AG20443 (cell line): ENCODE measurements around the gene ANKRD31.

Experiments used
- DNase-seq: peaks from one replicate; pipeline ENCODE4 v3.0.0; 2012; ENCODE audit warnings: low spot score, mixed read lengths

ANKRD31 gene

GRCh38 chr5:75057561-75057960, 179.1 kb downstream of the ANKRD31 start:
- DNase-seq: no peak

- peak; percentile 37 for DNase-seq
These were observed 180.9 kb downstream of the ANKRD31 start for GRCh38 chr5:75055727-75056144.

GRCh38 chr5:75054134-75054930, 182.3 kb downstream of the ANKRD31 start:
- peak; percentile 53 for DNase-seq

- peak; percentile 82 for DNase-seq
These were observed 183.2 kb downstream of the ANKRD31 start for GRCh38 chr5:75053304-75054133.

GRCh38 chr5:75053054-75053303, 183.7 kb downstream of the ANKRD31 start:
- peak; percentile 63 for DNase-seq

DNA sequence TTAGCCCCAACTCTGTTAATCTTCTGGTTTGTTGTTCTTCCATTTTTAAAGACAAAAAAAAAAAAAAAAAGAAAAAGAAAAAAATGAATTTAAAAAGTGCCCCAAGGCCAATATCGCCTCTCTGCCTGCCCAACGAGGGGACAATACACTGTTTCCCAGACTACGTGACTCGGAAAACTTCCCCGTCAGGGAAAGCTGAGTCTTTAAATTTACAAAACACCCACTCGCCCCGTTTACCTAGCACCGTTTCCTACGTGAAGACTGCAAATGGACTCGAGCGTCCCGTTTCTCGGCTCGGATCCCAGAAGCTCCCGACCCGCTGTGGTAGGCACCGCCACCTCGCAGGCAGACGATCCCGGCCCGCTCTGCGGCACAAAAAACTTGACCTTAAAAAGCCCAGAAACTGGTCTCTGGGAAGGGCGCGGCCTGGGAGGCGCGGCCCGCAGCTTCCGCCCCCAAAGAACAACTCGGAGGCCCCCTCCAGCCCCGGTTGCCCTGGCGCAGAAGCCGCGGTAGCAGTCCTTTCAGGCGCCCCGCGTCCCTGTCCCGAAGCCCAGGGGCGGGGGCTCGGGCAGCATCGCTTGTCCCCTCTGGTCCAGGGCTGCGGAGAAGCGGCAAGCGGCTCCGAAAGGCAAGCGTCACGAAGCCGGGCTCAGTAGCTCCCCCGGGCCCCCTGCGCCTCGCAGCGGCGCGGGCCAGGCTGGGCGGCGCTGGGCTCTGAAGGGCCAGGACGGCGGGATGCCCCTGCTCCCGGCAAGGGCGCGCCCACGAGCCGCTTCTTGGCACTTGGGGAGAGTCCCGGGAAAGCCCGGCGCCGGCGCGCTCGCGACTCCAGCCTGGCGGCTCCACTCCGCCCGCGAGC, 184.3 kb downstream of the ANKRD31 start, which contains the start of gene GCNT4:
Gene GCNT4, minus strand, starts transcription at position 367 of the 862 bp plus-strand sequence. CDS start 22,521 bp downstream, outside the sequence.
- DNase-seq: peak; percentile 74

- no peak for DNase-seq
These were observed 185.4 kb downstream of the ANKRD31 start for GRCh38 chr5:75051217-75051751.

GRCh38 chr5:75050415-75050814, 186.3 kb downstream of the ANKRD31 start:
- peak; percentile 16 for DNase-seq

DNA sequence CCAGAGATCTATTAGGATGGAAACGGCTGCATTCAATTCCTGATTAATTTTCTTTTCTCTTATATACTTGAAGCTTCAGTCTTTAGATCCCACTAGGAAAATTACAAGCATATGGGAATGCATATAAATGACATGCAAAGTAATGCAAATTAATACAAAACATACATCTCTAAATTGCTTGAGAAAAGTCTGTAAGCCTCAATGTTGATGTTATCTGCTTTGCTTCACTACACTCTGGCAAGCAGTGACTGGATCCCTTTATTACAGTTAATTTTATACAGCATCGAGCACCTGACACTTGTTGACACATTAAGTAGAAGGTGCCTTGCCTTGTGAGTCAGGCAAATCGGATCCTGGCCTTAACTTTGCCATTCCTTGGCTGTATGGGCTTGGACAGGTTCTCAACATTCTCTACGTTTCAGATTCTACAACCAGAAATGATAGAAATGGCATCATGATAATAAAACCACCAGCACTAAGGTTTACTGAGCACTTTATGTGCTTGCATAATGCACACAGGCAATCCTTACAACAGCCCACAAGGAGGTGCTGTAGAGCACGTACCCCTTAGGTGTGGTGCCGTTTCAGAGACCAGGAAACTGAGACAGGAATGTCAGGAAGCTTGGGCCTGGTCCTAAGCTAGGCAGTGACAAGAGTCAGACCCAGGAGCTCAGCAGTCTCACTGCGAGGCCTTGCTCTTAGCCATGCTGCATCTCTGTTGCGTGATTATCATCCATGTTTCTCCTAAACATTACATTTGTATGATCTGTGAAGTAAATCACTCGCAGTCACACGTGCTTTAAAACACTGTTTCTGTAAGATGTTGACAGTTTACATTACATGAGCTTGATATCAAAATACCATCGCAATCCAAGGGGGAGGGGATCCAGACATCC, 187.0 kb downstream of the ANKRD31 start:
- DNase-seq: peak; percentile 57

- peak; percentile 49 for DNase-seq
These were observed 188.2 kb downstream of the ANKRD31 start for GRCh38 chr5:75048457-75048953.

- no peak for DNase-seq
These were observed 189.3 kb downstream of the ANKRD31 start for GRCh38 chr5:75047356-75047755.

DNA sequence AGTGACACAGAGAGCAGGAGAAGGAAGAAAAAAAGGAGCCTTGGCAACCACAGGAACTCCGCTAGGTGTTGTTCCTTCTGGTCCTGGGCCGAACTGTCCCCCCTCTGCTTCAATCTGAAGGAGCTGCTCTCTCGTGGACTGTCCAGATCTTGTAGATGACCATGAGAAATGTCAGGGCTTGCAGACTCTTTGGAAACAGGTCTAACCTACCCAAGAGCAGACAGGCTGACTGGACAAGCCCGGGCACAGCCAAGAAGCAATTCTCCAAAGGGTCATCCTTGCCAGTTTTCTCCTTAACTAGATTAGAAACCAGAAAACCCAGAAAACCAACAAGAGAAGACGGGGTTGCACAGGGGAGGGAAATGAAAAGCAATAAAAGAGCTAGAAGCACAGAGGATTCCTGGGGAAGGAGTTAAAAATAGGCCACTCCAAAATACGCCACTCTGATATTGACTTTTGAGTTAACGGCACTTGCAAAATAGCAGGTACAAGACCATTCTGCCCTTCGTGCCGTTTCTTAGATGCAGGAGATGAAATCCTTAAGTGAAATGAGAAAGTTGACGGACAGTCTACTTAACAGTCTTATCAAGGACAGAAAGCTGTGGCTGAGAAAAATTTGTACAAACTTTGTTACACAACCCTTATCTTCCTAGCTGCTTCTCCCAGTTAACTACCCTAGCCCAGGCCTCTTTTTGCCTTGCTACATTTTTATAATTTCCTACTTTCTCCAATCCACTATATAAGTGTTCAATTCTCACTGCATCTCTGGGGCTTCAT, 190.1 kb downstream of the ANKRD31 start:
- DNase-seq: no peak

- DNase-seq: no peak
These were observed 191.6 kb downstream of the ANKRD31 start for GRCh38 chr5:75045071-75045470.

DNA sequence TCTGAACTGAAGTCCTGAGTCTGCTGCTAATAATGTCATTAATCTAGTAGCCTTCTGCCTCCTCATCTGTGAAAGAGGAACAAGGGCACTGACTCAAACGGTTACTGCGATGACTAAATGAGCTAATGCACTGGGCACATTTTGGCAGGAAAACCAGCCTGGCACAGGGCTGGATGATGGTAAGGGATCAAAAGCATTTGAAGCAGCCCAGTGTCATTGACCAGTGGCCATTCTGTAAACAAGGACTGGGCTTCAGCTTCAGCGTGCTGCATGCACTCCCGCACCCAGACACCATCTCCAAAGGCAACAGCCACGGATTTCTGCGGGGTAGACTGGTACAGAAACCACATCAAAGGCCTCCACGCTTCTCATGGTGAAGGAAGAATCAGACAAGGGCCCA, 192.3 kb downstream of the ANKRD31 start:
- no peak for DNase-seq

DNA sequence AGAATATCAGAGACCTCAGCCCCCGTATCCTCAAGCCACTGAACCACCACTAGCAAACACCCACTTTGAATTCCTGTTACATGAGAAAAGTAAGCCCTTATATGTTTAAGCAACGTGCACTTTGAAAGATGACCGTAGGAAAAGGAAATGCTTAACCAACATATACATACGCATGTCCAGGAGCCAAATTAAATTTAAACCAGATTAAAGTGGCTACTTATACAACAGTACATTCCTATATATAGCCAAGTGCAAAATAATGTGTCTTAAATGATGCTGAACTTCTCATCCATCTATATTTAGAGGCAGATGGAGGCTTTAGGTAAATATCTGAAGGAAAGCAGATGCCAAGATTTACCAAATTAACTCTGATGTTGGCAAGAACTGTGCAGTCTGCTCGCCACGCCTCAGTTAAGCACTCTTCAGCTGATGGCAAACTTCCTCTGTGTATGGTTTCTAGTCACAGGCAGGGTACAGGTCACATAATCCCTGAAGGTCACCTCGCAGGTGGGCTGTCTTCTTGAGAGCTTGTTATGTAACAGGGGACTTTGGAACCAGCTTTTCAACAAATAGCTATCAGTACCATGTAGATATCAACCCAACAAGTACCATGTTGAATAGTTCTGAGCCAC, 192.9 kb downstream of the ANKRD31 start:
- no peak for DNase-seq

DNA sequence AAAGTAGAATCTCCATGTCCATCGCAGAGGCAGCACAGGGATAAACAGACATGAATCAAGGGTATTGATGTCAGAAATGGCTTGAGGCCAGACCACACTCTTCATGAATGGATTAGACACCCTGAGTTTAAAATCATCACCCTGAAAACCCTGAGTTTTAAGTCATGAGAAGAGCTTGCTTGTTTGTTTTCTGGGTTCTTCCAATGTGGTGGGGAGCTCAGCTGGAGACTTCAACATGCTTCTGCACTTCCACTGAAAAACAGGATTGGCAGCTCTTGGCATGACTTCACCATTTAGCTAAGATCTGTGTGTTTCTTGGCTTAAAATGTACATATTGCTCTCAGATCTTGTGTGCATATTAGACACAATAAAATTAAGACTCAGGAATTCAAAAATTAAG, 194.2 kb downstream of the ANKRD31 start:
- DNase-seq: no peak

- DNase-seq: no peak
These were observed 195.7 kb downstream of the ANKRD31 start for GRCh38 chr5:75040973-75041372.

- peak; percentile 80 for DNase-seq
These were observed 199.6 kb downstream of the ANKRD31 start for GRCh38 chr5:75037106-75037505.

GRCh38 chr5:75034137-75034739, 202.4 kb downstream of the ANKRD31 start:
- no peak for DNase-seq
